Measurements from ENCODE around the gene ZSCAN12.
"Not testable (repeated sequence)": the region's sequence is repeated elsewhere in the genome, so short reads cannot be mapped to it uniquely, and the experiment has no call there.

ZSCAN12 gene

DNA sequence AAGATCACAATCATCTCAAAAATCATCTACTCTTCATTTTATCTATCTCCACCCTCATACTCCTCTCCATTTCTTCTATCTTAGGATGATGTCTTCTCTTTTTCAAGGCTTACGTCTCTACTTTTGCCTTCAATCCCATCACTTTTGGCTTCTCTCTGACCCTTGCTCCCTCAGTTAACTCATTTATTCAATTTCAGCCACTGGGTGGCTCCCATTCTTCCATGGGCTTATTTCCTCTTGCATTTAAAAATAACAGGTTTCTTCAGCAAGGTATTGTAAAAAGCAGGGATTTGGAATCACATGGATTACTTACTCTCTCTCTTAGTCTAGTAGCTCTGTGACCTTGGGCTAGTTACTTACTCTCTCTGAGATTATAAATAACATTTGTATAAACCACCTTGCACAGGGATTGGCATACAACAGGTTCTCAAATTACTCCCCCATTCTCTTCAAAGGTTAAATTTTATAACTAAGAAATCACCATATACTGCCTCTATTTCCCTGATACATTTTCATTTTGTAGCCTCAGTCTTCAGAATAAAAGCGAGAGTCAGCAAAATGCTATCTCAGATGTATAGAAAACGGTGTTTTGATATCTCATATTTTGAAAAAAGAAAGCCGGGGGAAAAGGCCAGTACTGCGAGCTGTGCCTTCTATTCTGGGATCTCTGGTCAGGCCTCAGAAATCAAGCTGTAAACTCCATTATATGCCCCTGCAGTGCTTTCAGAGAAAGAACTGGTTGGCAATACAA lies 5.5 kb downstream of the ZSCAN12 start:
- DNase-seq, result no peak

DNA sequence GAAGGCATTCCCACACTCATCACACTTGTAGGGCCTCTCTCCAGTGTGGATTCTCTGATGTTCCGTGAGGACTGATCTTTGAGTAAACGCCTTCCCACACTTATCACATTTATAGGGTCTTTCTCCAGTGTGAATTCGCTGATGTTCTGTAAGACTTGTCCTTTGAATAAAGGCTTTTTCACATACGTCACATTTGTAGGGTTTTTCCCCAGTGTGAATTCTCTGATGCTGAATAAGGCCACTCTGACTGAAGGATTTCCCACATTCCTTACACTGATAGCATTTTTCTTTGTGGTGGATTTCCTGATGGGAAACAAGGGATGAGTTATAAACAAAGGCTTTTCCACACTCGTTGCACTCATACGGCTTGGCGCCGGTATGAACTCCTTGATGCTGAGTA lies 8.9 kb downstream of the ZSCAN12 start:
- DNase-seq, result no peak

DNA sequence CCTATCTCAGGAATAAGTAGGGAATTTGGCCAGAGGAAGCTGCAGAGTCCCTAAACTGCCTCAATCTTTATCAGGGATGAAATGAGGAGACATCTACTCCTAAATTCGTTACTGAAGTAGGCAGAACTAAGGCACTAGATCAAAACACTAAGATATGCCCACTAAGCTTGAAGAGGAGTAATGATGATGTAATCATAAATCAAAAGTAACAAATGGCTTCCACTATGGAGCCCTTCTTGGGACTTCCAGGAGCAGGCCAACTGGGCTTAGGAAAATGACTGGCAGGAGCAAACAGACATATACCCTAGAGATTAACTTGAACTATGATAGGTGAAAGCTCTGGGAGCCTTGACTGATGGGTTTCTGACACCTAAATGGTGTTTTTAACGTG lies 15.4 kb downstream of the ZSCAN12 start:
- DNase-seq, result no peak

DNA sequence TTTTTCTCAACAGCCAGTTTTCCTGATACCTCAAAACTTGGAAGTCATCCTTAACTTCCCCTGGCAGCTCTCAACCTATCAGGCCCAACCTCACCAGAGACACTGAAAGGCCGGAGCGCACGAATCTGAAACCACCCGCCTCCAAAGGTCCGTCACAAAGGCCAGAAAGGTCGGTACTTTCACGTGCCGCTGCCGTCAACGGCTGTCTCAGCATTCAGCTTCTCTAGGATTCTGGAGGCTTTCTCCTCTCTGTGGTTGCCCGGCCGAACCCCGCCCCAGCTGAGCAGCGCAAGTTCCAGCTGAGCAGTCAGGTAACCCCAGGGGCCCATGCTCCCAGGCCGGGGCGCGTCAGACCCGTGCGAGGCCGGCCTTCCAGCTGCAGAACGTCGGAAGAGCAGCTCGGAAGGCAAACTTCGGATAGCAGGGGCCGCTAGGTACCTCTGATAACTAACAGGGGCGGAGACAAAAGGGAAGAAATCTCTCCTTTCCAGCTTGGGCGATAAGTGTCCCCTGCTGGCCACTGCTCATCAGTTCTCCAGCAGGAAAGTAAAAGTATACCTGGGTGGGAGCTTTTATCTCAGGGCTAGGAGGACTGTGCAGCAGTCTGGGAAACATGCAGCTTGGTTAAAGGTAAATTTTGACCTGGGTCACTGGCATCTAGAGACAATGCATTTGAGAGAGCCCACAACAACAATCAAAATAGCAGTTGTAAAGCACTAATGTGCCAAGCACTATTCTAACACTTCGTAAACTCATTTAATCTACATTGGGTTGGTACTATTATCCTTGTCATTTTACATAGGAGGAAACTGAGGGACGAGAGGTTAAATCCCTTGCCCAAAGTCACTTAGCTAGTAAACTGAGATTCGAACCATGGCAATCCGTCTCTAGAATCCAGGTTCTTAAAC lies 16.1 kb downstream of the ZSCAN12 start:
- DNase-seq, result peak; percentile 80

DNA sequence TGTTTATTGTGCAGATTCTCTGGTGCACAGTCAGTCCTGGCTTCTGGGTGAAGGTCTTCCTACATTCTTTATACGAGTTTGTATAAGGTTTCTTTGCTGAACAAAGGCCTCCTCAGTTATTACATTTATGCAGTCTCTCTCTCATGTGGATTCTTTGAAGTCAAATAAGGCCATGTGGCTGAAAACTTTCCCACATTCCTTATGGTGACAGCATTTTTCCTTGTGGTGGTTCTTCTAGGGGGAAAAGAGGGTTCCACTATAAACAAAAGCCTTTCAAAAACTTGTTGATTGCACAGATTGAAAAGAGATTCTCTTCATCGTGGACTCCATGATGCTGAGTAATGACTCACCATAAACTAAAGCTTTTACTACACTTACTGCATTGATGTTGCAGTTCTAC lies 19.2 kb downstream of the ZSCAN12 start:
- DNase-seq, result no peak

DNA sequence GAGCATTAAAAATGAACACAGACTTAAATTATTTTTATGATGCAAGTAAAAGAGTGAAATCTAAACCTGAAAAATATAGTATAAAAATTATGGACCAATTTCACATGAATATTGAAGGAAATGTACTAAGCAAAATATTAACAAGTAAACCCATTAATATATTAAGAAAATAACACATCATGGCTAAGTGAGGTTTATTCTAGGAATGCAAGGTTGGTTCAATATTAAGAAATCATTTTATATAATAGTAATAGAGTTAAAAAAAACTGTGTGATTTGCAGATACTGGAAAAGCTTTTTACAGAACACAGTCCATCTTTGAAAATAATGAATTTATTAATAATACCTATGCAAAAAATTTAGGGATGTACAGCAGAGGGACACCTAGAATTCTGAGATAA lies 20.9 kb downstream of the ZSCAN12 start:
- no peak for DNase-seq

DNA sequence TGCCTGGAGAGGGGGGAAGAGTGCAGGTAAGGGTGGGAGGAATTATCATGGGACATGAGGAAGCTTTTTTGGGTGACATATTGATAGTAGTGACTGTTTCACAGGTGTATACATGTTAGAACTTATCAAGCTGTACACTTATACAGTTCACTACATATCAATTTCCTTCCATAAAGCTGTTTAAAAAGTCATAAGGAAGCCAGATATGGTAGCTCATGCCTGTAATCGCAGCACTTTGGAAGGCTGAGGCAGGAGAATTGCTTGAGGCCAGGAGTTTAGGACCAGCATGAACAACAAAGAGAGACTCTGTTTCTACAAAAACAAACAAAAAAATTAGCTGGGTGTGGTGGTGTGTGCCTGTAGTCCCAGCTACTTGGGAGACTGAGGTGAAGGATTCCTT lies 21.7 kb downstream of the ZSCAN12 start:
- no peak for DNase-seq

DNA sequence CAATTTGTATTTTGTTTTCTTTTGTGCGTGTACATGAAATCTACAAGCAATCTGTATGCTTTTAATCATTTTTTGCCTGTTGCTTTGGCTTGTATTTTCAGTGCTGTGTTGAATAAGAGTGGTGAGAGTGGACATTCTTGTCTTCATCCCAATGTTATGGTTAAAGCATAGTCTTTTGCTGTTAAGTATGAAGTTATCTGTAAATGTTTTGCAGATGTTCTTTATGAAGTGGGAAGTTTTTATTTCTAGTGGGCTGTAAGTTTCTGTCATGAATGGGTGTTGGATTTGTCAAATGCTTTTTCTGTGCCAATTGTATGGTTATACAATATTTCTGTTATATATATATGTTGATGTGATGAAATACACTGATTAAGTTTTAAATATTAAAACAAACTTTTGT lies 25.6 kb downstream of the ZSCAN12 start:
- DNase-seq, result no peak

DNA sequence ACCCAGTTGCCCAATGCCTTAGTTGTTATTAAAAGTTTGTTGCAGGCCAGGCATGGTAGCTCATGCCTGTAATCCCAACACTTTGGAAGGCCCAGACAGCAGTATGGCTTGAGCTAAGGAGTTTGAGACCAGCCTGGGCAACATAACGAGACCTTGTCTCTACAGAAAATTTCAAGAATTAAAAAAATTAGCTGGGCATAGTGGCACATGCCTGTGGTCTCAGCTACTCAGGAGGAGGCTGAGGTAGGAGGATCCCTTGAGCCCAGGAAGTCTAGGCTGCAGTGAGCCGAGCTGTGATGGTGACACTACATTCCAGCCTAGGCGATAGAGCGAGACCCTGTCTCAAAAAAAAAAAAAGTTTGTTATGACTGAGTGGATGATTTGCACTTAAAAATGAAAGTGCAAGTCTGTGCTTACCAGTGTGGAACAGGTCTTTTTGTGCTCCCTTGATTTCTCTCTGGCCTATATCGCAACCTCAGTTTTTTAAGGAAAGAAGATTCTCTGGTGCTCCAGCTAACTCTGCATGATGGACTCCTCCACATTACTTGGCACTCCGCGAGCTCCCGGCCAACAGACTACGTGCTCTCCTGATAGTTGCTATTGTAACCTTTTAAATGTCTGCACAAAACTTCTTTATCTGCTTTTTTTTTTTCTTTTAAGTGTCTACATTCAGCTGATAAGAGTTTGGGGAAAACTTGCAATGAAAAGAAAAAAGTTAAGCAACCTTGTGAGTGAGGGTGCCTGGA lies 27.7 kb downstream of the ZSCAN12 start:
- no peak for DNase-seq

DNA sequence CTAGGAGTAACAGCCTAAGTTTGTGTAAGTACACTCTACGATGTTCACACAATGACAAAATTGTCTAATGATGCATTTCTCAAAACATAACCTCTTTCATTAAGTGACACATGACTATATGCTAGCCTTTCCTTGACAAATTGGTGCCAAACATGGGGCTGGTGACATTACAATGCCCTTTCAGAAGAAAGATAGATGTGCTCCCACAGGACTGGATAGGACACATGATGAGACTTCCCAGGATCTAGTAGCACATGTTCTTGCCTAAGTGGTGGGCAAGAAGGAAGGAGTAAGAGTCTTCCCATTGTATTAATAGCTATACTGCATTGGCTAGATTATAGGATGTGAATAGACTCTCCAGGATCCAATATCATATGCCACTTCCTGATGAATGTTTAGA lies 28.3 kb downstream of the ZSCAN12 start:
- no peak for DNase-seq

DNA sequence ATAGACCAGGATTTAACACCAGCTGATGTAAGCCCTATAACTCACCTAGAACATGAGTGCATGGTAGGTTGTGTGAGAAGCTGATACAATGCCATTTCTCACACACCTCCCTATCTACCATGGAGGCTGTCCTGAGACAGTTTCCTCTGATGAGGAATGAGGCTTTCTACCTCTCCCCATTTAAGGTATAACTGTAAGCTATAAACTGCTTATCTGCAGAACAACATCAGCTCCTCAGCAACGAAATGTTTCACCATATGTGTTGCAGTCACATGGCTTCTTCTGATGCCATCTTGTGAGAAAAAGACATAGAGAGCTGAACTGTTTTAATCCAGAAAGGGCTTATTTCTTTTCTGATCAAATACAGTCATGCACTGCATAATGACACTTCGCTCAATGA lies 29.1 kb downstream of the ZSCAN12 start:
- DNase-seq, result no peak

DNA sequence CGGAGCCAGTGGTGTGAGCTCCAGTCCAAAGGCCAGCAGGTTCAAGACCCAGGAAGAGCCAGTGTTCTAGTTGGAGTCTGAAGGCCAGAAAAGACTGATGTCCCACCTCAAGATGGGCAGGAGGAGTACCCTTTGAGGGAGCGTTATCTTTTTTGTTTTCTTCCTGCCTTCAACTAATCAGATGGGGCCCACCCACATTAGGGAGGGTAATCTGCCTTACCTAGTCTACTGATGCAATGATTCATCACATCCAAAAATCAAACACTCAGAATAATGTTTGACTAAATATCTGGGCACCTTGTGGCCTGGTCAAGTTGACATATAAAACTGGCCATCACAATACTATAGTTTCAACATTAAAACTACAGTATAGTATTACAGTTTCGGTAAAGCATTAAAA lies 30.1 kb downstream of the ZSCAN12 start:
- no peak for DNase-seq

DNA sequence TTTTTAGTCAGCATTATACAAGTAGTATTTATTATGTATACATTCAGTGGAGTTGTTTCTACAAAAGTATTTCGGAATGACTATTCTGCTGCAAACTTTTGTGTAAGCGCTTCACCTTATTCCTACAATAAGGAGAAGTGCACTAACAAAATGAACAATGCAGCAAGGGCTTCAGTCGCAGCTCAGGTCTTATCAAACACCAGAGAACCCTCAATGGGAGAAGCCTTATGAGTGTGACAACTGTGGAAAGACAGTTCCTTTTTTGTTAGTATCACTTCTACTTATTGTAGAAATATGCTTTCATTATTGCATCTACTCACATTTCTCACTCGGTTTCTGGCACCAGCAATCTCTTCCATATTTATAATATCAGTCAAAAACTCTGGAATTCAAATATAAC lies 31.0 kb downstream of the ZSCAN12 start:
- DNase-seq, result no peak

DNA sequence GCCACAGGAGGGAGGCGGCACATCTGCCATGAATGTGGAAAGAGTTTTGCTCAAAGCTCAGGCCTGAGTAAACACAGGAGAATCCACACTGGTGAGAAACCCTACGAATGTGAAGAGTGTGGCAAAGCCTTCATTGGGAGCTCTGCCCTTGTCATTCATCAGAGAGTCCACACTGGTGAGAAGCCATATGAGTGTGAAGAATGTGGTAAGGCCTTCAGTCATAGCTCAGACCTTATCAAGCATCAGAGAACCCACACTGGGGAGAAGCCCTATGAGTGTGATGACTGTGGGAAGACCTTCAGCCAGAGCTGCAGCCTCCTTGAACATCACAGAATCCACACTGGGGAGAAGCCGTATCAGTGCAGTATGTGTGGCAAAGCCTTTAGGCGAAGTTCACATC lies 34.0 kb downstream of the ZSCAN12 start:
- not testable (repeated sequence) for DNase-seq

DNA sequence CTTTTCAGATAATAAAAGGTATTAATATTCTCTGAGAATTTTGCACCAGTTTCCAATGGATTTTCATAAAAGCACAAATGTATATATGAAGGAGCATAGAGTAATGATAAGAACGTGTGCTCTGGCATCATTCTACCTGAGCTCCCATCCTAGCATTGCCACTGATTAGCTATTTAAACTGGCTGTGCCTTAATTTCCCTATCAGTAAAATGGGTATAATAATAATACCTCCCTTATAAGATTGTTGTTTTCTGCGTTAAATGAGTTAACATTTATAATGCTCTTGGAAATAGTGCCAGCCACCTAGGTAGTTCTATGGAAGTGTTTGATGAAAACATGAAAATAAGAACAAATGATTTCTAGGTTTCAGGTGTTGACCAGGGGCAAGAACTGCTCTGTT lies 38.6 kb downstream of the ZSCAN12 start:
- no peak for DNase-seq

DNA sequence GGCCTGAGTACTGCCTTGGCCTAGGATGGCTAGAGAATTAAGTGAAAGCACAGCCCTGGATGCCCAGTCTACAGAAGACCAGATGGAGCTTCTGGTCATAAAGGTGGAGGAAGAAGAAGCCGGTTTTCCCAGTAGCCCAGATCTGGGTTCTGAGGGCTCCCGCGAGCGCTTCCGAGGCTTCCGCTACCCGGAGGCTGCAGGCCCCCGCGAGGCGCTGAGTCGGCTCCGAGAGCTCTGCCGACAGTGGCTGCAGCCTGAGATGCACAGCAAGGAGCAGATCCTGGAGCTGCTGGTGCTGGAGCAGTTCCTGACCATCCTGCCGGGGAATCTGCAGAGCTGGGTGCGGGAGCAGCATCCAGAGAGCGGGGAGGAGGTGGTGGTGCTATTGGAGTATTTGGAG lies 40.0 kb downstream of the ZSCAN12 start:
- not testable (repeated sequence) for DNase-seq

DNA sequence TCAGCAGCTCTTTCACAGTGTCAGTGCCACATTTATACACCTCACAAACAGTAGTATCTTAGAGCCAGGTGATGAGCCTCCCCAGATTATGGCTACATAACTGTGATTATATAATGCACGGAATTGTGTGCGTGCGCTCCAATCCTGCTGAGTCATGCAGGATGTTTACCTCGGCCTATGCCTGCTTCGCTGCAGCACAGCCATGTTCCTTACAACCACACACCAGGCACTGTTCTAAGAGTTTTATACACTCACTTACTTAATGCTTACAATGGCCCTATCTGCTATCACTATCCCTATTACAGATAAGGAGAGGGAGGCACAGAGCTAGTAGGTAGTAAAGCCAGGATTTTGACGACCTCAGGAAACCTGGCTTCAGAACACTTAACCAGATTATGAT lies 42.5 kb downstream of the ZSCAN12 start:
- no peak for DNase-seq

DNA sequence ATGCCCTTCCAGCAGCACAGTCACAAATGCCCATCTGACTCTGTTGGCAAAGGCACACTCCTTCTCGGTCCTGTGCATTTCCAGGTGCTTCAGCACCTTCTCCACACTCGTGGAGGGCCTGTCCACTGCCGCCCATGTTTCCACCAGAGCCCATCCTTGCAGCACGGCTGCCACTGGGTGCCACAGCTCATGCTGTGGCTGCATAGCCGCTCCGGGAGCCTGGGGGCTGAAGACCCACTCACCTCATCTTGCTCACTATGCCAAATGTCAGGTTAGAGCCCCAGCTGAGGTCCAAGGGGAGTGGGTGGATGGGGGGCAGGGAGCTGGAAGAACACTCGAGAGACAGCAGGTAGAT lies 42.9 kb downstream of the ZSCAN12 start:
- no peak for DNase-seq

DNA sequence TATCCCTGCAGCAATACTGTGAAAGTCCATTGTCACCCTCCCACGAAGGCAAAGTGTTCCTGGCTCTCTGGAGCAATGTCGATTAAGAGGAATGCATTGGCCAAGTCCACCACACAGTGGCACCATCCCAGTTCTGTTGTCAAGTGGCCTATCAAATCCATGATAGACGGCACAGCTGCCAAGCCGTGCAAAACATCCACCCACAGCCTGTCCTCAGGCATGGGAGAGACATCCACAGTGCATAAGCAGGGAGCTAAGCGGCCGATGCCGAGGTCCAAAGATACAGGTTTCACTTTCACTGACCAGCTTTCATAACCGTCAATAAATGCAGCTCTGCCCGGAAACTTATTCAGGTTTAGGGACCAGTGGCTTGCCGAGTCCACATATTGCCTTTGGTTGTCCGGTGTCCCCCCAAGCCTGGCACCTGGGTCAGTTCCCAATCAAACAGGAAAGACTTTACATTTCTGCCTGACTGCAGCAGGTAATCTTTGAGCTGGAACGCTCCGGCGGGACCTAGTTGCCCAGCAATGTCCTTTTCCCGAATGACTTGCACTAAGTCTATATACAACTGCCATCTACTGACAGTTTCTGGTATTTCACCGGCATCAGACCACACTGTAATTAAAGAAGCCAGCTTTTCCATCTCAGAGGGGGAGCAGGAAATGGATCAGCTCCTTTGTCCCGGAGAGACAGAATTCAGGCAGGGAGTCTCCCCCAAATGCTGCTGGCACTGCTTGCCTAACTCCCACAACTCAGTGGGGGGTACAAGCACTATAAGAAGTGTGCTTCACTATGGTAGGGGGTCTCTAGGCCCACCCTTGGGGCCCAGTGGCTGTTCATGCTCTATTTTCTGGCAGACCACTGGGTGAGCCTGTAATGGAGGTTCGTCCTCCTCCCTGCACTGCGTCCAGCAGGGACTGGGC lies 43.5 kb downstream of the ZSCAN12 start:
- peak; percentile 49 for DNase-seq

DNA sequence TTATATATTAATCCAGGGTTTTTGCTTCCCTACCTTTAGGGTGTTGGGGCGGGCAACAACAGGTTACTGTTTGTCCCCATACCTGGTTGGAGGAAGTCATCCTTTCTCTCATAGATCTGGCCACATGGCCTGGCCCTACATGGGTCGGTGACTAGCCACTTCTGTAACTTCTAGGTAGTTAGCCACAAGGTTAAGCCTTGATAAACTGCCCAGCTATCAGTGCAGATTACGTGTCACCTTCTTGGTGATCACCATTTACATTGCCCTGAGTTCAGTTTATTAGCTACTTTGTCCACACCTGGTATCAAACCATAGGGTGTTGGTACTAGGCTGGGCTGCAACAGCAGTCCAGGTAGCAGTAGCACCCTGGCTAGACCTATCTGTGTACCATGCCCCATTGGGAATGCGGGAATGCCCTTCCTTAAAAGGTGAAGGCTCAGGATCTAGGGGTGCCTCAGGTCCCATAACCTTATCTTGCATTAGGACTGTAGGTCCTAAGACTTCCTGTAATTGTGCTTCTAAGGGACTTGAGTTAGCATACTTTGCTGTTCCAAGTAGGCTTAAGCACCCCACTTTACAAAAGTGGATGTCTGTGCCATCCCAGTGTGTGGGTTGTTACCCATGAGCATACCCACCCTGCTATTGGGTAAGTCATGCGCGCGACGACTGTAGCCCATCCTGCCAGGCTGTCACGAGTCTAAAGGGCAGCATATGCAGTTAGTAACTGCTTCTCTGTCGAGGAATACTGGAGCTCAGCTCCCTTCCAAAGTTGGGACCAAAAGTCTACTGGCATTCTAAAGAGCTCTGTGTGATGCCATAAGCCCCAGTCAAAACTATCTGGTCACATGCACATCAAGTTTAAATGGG lies 44.6 kb downstream of the ZSCAN12 start:
- no peak for DNase-seq

DNA sequence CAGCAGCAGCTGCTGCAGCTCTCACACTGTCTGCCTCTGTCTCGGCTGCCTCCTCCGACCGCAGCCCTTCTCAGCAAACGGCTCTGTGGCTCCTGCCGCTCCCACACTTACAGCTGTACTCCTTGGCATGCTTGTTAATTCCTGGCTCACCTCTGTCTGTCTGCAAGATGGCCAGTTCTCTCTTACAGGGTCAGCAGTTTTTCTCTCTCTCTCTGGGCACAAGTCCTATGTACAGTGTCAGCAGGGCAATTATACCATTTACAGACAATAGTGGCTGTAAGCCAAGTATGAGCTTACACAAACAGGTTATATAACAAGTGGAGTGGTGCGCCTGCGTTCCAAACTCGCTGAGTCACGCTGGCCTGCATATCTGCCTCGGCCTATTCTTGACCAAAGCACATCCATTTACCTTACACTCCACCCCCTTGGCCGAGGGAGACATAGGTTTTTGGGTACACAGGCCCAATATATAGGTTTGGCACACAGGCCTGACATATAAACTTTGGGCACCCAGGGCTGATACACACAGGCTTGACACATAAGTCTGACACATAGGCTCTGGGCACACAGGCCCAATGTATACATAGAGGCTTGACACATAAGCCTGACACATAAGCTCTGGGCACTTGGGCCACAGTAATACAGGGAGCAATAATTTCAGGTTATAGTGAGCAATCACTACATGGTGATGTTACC lies 45.4 kb downstream of the ZSCAN12 start:
- DNase-seq, result no peak
